GM13976 (cell line): ENCODE measurements around the gene POSTN.
"Not testable (repeated sequence)": the region's sequence is repeated elsewhere in the genome, so short reads cannot be mapped to it uniquely, and the experiment has no call there.

Experiments
- DNase-seq: peaks from one replicate; pipeline ENCODE4 v3.0.0; 2012; ENCODE audit warnings: low spot score
- in situ Hi-C: fragments of 300-500 bp; cut with MboI; formaldehyde crosslinking; loops from one replicate; pipeline ENCODE4 v1.12.0; 2022; ENCODE audit warnings: low sequenced_read_pairs, mixed read lengths, inconsistent platforms; ENCODE audit not compliant: unreplicated experiment
- TF ChIP-seq, protein P1 (sequence below): IDR thresholded peaks from 2 replicates; pipeline ENCODE4 v1.5.1; 2012; ENCODE audit warnings: borderline replicate concordance, mild to moderate bottlenecking; ENCODE audit not compliant: insufficient read depth; ENCODE audit errors: extremely low read depth, missing control alignments, control extremely low read depth

POSTN gene

DNA sequence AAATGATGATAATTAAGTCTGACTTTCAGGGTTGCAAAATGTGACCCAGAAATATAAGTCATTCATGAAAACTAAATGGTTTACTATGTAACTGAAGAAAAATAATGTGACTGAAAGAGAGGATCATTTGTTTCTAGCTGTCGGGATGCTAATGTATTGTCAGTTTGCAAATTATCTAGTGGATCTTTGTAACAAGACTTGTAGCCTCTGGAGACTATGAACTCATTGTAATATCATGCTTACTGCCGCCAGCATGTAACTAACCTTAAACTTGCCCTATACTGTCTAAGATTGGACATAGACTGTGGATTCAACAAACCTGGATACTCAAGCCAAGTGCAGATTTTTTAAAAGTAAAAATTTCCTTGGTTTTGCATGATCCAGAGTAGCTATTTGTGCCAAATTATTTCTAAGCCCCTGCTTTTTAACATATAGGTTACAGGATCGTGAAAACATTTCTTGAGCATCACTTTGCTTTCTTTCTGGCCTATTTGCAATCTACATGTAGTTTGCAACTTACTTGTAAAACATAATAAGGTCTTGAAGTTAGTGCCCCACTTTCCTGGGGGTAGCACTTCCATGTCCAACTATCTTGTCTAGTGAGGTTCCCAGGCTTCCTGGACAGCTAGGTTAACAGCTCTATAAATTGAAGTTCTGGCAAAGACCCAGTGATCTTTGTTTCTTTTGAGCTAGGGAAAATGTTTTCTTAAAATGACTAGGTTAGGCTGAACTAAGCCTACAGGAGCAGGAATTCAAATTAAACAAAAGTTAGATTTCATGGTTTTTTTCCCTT, 3.3 kb upstream of the POSTN start:
- no peak for DNase-seq
- in situ Hi-C loops = no loop called here
- TF ChIP-seq, protein P1, sequence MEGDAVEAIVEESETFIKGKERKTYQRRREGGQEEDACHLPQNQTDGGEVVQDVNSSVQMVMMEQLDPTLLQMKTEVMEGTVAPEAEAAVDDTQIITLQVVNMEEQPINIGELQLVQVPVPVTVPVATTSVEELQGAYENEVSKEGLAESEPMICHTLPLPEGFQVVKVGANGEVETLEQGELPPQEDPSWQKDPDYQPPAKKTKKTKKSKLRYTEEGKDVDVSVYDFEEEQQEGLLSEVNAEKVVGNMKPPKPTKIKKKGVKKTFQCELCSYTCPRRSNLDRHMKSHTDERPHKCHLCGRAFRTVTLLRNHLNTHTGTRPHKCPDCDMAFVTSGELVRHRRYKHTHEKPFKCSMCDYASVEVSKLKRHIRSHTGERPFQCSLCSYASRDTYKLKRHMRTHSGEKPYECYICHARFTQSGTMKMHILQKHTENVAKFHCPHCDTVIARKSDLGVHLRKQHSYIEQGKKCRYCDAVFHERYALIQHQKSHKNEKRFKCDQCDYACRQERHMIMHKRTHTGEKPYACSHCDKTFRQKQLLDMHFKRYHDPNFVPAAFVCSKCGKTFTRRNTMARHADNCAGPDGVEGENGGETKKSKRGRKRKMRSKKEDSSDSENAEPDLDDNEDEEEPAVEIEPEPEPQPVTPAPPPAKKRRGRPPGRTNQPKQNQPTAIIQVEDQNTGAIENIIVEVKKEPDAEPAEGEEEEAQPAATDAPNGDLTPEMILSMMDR = no peak

DNA sequence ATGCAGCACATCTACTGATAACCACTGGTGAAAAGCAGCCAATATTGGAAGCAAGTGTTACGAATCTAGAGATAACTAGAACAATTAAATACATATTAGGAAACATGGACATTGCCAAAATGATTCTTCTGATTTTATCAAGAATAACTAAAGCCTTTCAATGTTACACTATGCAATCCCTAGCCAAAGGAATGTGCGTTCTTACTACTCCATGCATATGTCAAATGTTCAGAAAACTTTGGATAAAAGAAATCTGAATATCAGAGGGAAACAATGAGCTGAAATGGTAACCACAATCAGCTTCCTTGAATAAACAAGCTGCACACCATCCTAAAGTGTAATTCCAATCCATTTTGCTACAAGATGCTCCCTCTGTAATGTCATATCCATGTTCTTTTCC, 951 bp upstream of the POSTN start:
- no peak for DNase-seq
- TF ChIP-seq, protein P1 = no peak
- in situ Hi-C loops = loop anchor here (25.0 kb wide), 1 partner anchor 487 kb away; the partner anchor contains the start of gene CSNK1A1L

DNA sequence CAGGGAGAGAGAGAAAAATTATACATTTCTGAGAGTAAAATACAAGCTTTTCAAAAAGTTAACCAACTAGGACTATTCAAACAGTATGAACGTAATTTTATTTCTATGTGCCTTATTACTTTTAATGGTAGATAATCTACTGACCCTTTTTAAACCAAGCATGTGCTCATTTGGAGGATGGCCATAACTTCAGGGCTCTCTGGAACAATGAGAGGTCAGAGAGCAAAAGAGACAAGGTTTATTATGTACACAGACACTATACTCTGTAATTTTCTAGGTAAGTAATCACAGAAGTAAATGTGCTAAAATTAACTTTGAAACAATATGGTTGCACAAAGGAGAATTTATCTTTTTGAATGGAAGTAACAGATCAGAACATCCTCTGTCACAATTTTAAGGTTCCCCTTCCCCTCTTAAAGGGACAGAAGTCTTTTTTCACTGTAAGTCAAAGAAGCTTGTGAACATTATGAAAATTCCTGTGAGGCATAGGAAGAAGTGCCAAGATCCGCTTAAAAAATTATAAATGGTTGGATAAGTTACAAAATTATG, 1.0 kb downstream of the POSTN start:
- TF ChIP-seq, protein P1 = no peak
- in situ Hi-C loops = loop anchor here (25.0 kb wide), 1 partner anchor 485 kb away; the partner anchor contains the start of gene CSNK1A1L
- no peak for DNase-seq

- TF ChIP-seq, protein P1 = no peak
- in situ Hi-C loops = loop anchor here (25.0 kb wide), 1 partner anchor 485 kb away; the partner anchor contains the start of gene CSNK1A1L
- no peak for DNase-seq
Measured at GRCh38 chr13:37596805-37597204, 1.8 kb downstream of the POSTN start.

GRCh38 chr13:37595162-37595561, 3.4 kb downstream of the POSTN start:
- in situ Hi-C loops = loop anchor here (25.0 kb wide), 1 partner anchor 483 kb away; the partner anchor contains the start of gene CSNK1A1L
- TF ChIP-seq, protein P1 = no peak
- no peak for DNase-seq

- DNase-seq = no peak
- in situ Hi-C loops = loop anchor here (25.0 kb wide), 1 partner anchor 482 kb away; the partner anchor contains the start of gene CSNK1A1L
- TF ChIP-seq, protein P1 = no peak
Measured at GRCh38 chr13:37594550-37594949, 4.0 kb downstream of the POSTN start.

DNA sequence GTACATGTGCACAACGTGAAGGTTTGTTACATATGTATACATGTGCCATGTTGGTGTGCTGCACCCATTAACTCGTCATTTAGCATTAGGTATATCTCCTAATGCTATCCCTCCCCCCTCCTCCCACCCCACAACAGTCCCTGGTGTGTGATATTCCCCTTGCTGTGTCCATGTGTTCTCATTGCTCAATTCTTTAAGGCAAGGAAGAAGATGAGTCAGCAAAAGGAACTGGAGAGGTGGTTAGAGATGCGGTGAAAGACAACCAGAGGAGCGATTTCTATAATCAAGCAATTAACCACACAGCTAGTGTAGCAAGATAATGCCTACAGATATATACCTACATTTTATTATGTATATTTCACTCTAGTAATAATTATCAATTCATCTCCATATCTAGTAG, 9.2 kb downstream of the POSTN start:
- in situ Hi-C loops = loop anchor here (25.0 kb wide), 1 partner anchor 477 kb away; the partner anchor contains the start of gene CSNK1A1L
- not testable (repeated sequence) for DNase-seq
